ENCODE measurements around the gene TMEM151B. TPM values are rescaled to one million over a fixed set of nuclear protein-coding genes. Genes with fewer than 3 reads are reported as not detected.
A peak's percentile ranks its signal among the peaks of the same experiment; 100 is the strongest.

TMEM151B gene
- total and polyA plus RNA-seq, 2 of the 13 experiments (the other 11 are each of a cell fraction or from before 2014, with no cell fraction given): not detected

DNA sequence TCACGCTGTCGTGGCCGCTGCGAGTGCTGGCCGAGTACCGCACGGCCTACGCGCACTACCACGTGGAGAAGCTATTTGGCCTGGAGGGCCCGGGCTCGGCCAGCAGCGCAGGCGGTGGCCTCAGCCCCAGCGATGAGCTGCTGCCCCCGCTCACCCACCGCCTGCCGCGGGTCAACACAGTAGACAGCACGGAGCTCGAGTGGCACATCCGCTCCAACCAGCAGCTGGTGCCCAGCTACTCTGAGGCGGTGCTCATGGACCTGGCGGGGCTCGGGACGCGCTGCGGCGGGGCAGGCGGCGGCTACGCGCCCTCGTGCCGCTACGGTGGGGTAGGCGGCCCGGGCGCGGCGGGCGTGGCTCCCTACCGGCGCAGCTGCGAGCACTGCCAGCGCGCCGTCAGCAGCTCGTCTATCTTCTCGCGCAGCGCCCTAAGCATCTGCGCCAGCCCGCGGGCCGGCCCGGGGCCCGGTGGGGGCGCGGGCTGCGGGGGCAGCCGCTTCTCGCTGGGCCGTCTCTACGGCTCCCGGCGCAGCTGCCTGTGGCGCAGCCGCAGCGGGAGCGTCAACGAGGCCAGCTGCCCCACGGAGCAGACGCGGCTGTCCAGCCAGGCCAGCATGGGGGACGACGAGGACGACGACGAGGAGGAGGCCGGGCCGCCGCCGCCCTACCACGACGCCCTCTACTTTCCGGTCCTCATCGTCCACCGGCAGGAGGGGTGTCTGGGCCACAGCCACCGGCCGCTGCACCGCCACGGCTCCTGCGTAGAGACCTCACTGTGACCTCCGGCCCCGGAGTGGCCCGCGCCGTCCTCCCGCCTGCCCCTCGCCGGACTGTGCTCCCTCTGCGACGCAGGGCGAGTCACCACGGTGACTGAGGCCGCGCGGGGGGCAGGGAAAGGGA is 5.7 kb downstream of the TMEM151B start (continued):
- no peak for TF ChIP-seq PLSCR1 (CRISPR knock-in tag; IDR thresholded peaks at IDR 0.05; ENCODE audit: borderline replicate concordance)
- TF ChIP-seq SALL1 (CRISPR knock-in tag; IDR thresholded peaks at IDR 0.05): peak; percentile 42; the same call in 1 of the 2 replicates
- TF ChIP-seq NFIB (CRISPR knock-in tag; IDR thresholded peaks at IDR 0.05; ENCODE audit: borderline replicate concordance): 0 out of 2 replicates have a peak, but pooled peaks have one; percentile 40
- TF ChIP-seq MAZ (IDR thresholded peaks at IDR 0.05; ENCODE audit: borderline replicate concordance, low read depth, low read length): no peak
- peak; percentile 59 for TF ChIP-seq MAZ (CRISPR knock-in tag; IDR thresholded peaks at IDR 0.05; ENCODE audit: low read depth)
- peak; percentile 55 for TF ChIP-seq ZFX (CRISPR knock-in tag; IDR thresholded peaks at IDR 0.05; ENCODE audit: low read depth)
- peak; percentile 57 for TF ChIP-seq HOXA3 (CRISPR knock-in tag; IDR thresholded peaks at IDR 0.05)
- TF ChIP-seq ZNF263 (CRISPR knock-in tag; IDR thresholded peaks at IDR 0.05): peak; percentile 99
- TF ChIP-seq TOPORS (CRISPR knock-in tag; IDR thresholded peaks at IDR 0.05): 0 out of 2 replicates have a peak, but pooled peaks have one; percentile 8
- peak; percentile 11; the same call in 1 of the 2 replicates for TF ChIP-seq PATZ1 (CRISPR knock-in tag; IDR thresholded peaks at IDR 0.05)
- peak; percentile 51; the same call in 1 of the 2 replicates for TF ChIP-seq ZNF672 (CRISPR knock-in tag; IDR thresholded peaks at IDR 0.05)
- peak; percentile 71 for TF ChIP-seq ZNF883 (CRISPR knock-in tag; IDR thresholded peaks at IDR 0.05; ENCODE audit: not compliant biosample characterization)
- peak; percentile 88 for TF ChIP-seq HNRNPLL (IDR thresholded peaks at IDR 0.05; ENCODE audit: low read depth, low read length, poor library complexity, severe bottlenecking)
- 0 out of 2 replicates have a peak, but pooled peaks have one; percentile 39 for TF ChIP-seq ZC3H13 (CRISPR knock-in tag; IDR thresholded peaks at IDR 0.05)
- TF ChIP-seq MYC (CRISPR knock-in tag; IDR thresholded peaks at IDR 0.05; ENCODE audit: borderline replicate concordance): peak; percentile 63; the same call in 1 of the 2 replicates
- TF ChIP-seq ZNF841 (CRISPR knock-in tag; IDR thresholded peaks at IDR 0.05; ENCODE audit: borderline replicate concordance): 0 out of 2 replicates have a peak, but pooled peaks have one; percentile 48
- TF ChIP-seq HOXA7 (CRISPR knock-in tag; IDR thresholded peaks at IDR 0.05): peak; percentile 50; the same call in 1 of the 2 replicates
- TF ChIP-seq RXRA (CRISPR knock-in tag; IDR thresholded peaks at IDR 0.05): peak; percentile 57; the same call in 1 of the 2 replicates
- no peak for TF ChIP-seq ZFP1 (CRISPR knock-in tag; IDR thresholded peaks at IDR 0.05)
- peak; percentile 45 for TF ChIP-seq MYPOP (CRISPR knock-in tag; IDR thresholded peaks at IDR 0.05)
- TF ChIP-seq, protein P1, sequence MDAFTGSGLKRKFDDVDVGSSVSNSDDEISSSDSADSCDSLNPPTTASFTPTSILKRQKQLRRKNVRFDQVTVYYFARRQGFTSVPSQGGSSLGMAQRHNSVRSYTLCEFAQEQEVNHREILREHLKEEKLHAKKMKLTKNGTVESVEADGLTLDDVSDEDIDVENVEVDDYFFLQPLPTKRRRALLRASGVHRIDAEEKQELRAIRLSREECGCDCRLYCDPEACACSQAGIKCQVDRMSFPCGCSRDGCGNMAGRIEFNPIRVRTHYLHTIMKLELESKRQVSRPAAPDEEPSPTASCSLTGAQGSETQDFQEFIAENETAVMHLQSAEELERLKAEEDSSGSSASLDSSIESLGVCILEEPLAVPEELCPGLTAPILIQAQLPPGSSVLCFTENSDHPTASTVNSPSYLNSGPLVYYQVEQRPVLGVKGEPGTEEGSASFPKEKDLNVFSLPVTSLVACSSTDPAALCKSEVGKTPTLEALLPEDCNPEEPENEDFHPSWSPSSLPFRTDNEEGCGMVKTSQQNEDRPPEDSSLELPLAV (CRISPR knock-in tag; conservative IDR thresholded peaks at IDR 0.05; ENCODE audit: low read depth): 0 out of 2 replicates have a peak, but pooled peaks have one; percentile 23
- no peak for TF ChIP-seq MEIS1 (CRISPR knock-in tag; IDR thresholded peaks at IDR 0.05; ENCODE audit: borderline replicate concordance)

Measured in HepG2 (cell line).